Ovary (tissue), 9 donors: ENCODE results near the gene TLE2. TPM values are rescaled to one million over a fixed set of nuclear protein-coding genes. Genes with fewer than 3 reads are reported as not detected.

Experiments used
- DNase-seq, 5 donors: peaks; one replicate each; pipeline ENCODE4 v3.0.0-alpha.2; 2019 to 2020
- H3K27ac ChIP-seq, 2 donors: fragments of 200-600 bp; one replicate each; pipeline versions ENCODE4 v1.5.1 to v1.8.0; 2019 to 2022
- H3K27me3 ChIP-seq: fragments of 200-600 bp; one replicate; pipeline ENCODE4 v1.8.0; 2022
- H3K36me3 ChIP-seq: fragments of 200-600 bp; sonication (generic); one replicate; pipeline ENCODE4 v1.5.1; 2019
- H3K4me1 ChIP-seq: one replicate; pipeline ENCODE4 v1.8.1; 2013; ENCODE audit warnings: mild to moderate bottlenecking, moderate library complexity; ENCODE audit not compliant: insufficient read depth
- H3K4me3 ChIP-seq: fragments of 200-600 bp; sonication (generic); one replicate; pipeline ENCODE4 v1.5.1; 2017
- H3K9me3 ChIP-seq, 2 donors: fragments of 200-600 bp in 1 of 2; sonication (generic) in 1 of 2; one replicate each; pipeline versions ENCODE4 v1.5.1 to v1.8.1; 2013 to 2019; ENCODE audit warnings: mild to moderate bottlenecking in 1 of 2, moderate library complexity in 1 of 2
- CTCF ChIP-seq, 3 donors: fragments of 450-650 bp in 2 of 3; fragments of 200-600 bp in 1 of 3; IDR thresholded peaks; one replicate each; pipeline versions ENCODE4 v1.5.1 to v1.8.0; 2016 to 2022; ENCODE audit warnings: antibody characterized with exemption in 3 of 3, mild to moderate bottlenecking in 1 of 3
- EP300 ChIP-seq: sonication (generic); formaldehyde crosslinking; IDR thresholded peaks from one replicate; pipeline ENCODE4 v1.6.1; 2017; ENCODE audit warnings: antibody characterized with exemption
- POLR2A ChIP-seq: fragments of 450-650 bp; IDR thresholded peaks from one replicate; pipeline ENCODE4 v1.6.1; 2017; ENCODE audit warnings: antibody characterized with exemption, mild to moderate bottlenecking, moderate library complexity
- WGBS, 3 donors: extraction: QIAGEN DNeasy Blood & Tissue Kit in 1 of 3; methylation state at CpG; one replicate each; pipeline versions ENCODE4 v1.1.5 to v1.1.7; 2013 to 2017; 5-methylcytosine and 5-hydroxymethylcytosine counted together
- intact Hi-C, 4 donors: fragments of 100-400 bp; cut with DNase I; formaldehyde crosslinking; loops; one replicate each; pipeline versions ENCODE4 v1.11.0 to v1.15.1; 2022 to 2023
- polyA plus RNA-seq, 2 donors: library from polyadenylated mRNA; stranded (reverse); fragments of 200-250 nt in 1 of 2; fragments of 350-450 nt in 1 of 2; fragmentation: Illumina TruSeq in 1 of 2; extraction: RNeasy Lipid Tissue Mini Kit (QIAGEN cat#74804) in 1 of 2; gene quantifications; one replicate each; pipeline ENCODE4 v1.2.3, GENCODE V29; 2013 to 2014
- total RNA-seq, 7 donors: library from RNA; depleted of rRNA in 2 of 7; stranded (reverse); fragments of >200 nt in 2 of 7; fragmentation: NEBNext Ultra II Directional in 3 of 7; extraction: Animal tissue kit (Norgen Biotek cat#: 25700) in 3 of 7; gene quantifications; one replicate each; pipeline versions ENCODE4 v1.1.0 to v1.2.4, GENCODE V29; 2016 to 2023
- donor health status: DM: no; HTN: no; CAD: no; lungs with moderate emphysema.
- donor health status: DM: no; HTN: no; CAD: no.
- donor health status: Bipolar disorder and iron deficiency.
- donor health status: DM: yes; HTN: yes; CAD: no.
- donor health status: DM: no; HTN: no; CAD: no.
- donor health status: DM: yes; HTN: yes; CAD: no.

The TLE2 gene
- total and polyA plus RNA-seq, 9 donors, result 15.1 to 43.9 (median 35.0) TPM

- intact Hi-C loops, result no loop called here
These were observed 6.5 kb upstream of the TLE2 start for GRCh38 chr19:3035542-3036118.

GRCh38 chr19:3034656-3035541 is 5.8 kb upstream of the TLE2 start:
- Histone ChIP-seq H3K9me3 (no peaks in the 10 kb centered on the region), H3K4me1 (peaks cover 7% of the 10 kb centered on the region), H3K4me3 (peak overlapping the region; percentile 68), H3K27me3 (no peaks in the 10 kb centered on the region), H3K36me3 (no peaks in the 10 kb centered on the region), H3K27ac (peak overlapping the region in 1 of 2 donors; percentile 37)
- peak in 3 of 5 donors; percentile 58 to 68 (median 66) for DNase-seq
- intact Hi-C loops, result loop anchor here in 1 of 4 donors (5.0 kb wide), 1 partner anchor 48 kb away; no protein-coding TSS in a partner anchor
- TF ChIP-seq EP300, result no peak
- TF ChIP-seq POLR2A, result peak; percentile 32
- TF ChIP-seq CTCF (IDR thresholded peaks at IDR 0.05), result no peak
- 1 to 4% (median 2%) methylated on average over 28 of the region's 28 CpGs for WGBS, 3 donors

More at GRCh38 chr19:3035542-3036118, 6.5 kb upstream of the TLE2 start:
- peak overlapping the region; percentile 68 for H3K4me3 ChIP-seq
- H3K27me3 ChIP-seq, result no peaks in the 10 kb centered on the region
- WGBS, 3 donors, result 0% methylated on average over 29 of the region's 29 CpGs
- no peaks in the 10 kb centered on the region for H3K36me3 ChIP-seq
- TF ChIP-seq EP300, result peak; percentile 12
- TF ChIP-seq CTCF (IDR thresholded peaks at IDR 0.05), result no peak
- TF ChIP-seq POLR2A, result no peak
- H3K4me1 ChIP-seq, result peaks cover 7% of the 10 kb centered on the region
- no peaks in the 10 kb centered on the region for H3K9me3 ChIP-seq
- DNase-seq, result peak; percentile 97 to 99 (median 99)
- peak overlapping the region; percentile 33 to 86 for H3K27ac ChIP-seq

GRCh38 chr19:3034406-3034655 is 5.3 kb upstream of the TLE2 start:
- Histone ChIP-seq H3K4me1 (peaks cover 7% of the 10 kb centered on the region), H3K27me3 (no peaks in the 10 kb centered on the region), H3K36me3 (no peaks in the 10 kb centered on the region), H3K27ac (peak overlapping the region in 1 of 2 donors; percentile 37), H3K4me3 (no peak overlapping the region), H3K9me3 (no peaks in the 10 kb centered on the region)
- intact Hi-C loops, result loop anchor here in 1 of 4 donors (5.0 kb wide), 1 partner anchor 47 kb away; no protein-coding TSS in a partner anchor
- no peak for DNase-seq
- TF ChIP-seq CTCF (IDR thresholded peaks at IDR 0.05) (no peak), POLR2A (no peak), EP300 (no peak)

GRCh38 chr19:3033595-3034405 is 4.7 kb upstream of the TLE2 start:
- Histone ChIP-seq H3K4me1 (peaks cover 7% of the 10 kb centered on the region), H3K9me3 (no peaks in the 10 kb centered on the region), H3K27ac (peak overlapping the region in 1 of 2 donors; percentile 37), H3K27me3 (no peaks in the 10 kb centered on the region), H3K36me3 (no peaks in the 10 kb centered on the region), H3K4me3 (no peak overlapping the region)
- DNase-seq, result peak in 2 of 5 donors; percentile 49 to 62
- WGBS, 3 donors, result 62 to 67% (median 66%) methylated on average over 11 of the region's 11 CpGs
- TF ChIP-seq POLR2A (no peak), CTCF (IDR thresholded peaks at IDR 0.05) (no peak), EP300 (no peak)
- intact Hi-C loops, result loop anchor here in 1 of 4 donors (5.0 kb wide), 1 partner anchor 46 kb away; no protein-coding TSS in a partner anchor
